ENCODE measurements around the gene APOC4.

The APOC4 gene

DNA sequence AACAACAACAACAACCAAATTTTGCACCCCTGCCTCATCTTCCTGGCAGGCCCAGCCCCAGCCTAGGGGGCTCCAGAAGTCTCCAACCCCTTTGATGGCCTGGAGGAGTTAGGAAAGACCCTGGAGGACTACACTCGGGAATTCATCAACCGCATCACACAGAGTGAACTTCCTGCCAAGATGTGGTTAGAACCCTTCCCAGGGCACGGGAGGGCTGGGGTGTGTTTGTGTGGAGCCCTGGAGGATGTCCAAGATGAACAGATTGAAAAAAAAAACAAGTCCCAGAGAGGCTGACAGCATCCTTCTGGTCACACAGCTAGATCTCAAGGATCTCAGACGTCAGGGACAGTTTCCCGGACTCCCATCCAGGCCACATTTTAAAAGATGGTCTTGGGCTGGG lies 14.3 kb upstream of the APOC4 start (continued):
- TF ChIP-seq ZNF169 (tag by site-specific recombination; IDR thresholded peaks at IDR 0.05), result no peak
- TF ChIP-seq GLIS1 (tag by site-specific recombination; IDR thresholded peaks at IDR 0.05), result no peak

DNA sequence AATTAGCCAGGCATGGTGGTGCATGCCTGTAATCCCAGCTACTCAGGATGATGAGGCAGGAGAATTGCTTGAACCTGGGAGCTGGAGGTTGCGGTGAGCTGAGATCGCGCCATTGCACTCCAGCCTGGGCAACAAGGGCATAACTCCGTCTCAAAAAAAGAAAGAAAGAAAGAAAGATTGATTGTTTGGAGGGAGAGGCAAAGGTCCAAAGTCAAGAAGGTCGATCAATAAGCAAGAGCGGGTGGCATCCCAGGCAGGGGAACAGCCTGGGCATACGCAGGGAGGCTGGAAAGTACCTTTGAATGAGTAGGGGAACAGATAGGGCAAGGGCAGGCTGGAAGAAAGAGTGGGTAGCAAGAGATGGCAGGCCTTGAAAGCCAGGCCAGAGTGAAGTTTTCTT lies 11.9 kb upstream of the APOC4 start:
- Histone ChIP-seq H3K36me3 (ENCODE audit: control insufficient read depth in 2 of 2, insufficient read depth in 1 of 2, low read length in 2 of 2) (no peaks in the 10 kb centered on the region), H3K4me1 (ENCODE audit: control insufficient read depth, insufficient read depth, low read length) (no peaks in the 10 kb centered on the region; the same call in 1 of the 2 replicates), H3K4me3 (ENCODE audit: low read depth, low read length) (no peak overlapping the region), H3K9me3 (ENCODE audit: control insufficient read depth, insufficient read depth, low read depth, low read length) (no peaks in the 10 kb centered on the region), H3K27ac (ENCODE audit: extremely low read depth, low read depth, low read length) (no peak overlapping the region)
- POLR2A ChIA-PET, result no interaction called here
- CTCF ChIA-PET, result interaction anchor here (1.0 to 1.2 kb wide), 3 partner anchors 15 to 25 kb away, joined by 3 to 4 read pairs (median 3); partner anchors contain the start of gene APOC1
- TF ChIP-seq ZSCAN5A (tag by site-specific recombination; IDR thresholded peaks at IDR 0.05) (no peak), RBAK (tag by site-specific recombination; IDR thresholded peaks at IDR 0.05) (no peak), OSR2 (tag by site-specific recombination; IDR thresholded peaks at IDR 0.05) (no peak), MYNN (tag by site-specific recombination; IDR thresholded peaks at IDR 0.05; ENCODE audit: borderline replicate concordance) (no peak), INSM2 (tag by site-specific recombination; IDR thresholded peaks at IDR 0.05) (no peak), PRDM2 (tag by site-specific recombination; IDR thresholded peaks at IDR 0.05; ENCODE audit: borderline replicate concordance) (no peak), PRDM1 (tag by site-specific recombination; IDR thresholded peaks at IDR 0.05) (no peak), ZNF16 (tag by site-specific recombination; IDR thresholded peaks at IDR 0.05; ENCODE audit: low read depth) (no peak), ZNF112 (tag by site-specific recombination; IDR thresholded peaks at IDR 0.05) (no peak), ZNF169 (tag by site-specific recombination; IDR thresholded peaks at IDR 0.05) (no peak), ZNF501 (tag by site-specific recombination; IDR thresholded peaks at IDR 0.05) (no peak), ZNF37A (tag by site-specific recombination; IDR thresholded peaks at IDR 0.05) (no peak), ZNF585B (tag by site-specific recombination; IDR thresholded peaks at IDR 0.05) (no peak), ZNF664 (tag by site-specific recombination; IDR thresholded peaks at IDR 0.05) (no peak), ZNF488 (tag by site-specific recombination; IDR thresholded peaks at IDR 0.05) (no peak)
- TF ChIP-seq, protein P1, sequence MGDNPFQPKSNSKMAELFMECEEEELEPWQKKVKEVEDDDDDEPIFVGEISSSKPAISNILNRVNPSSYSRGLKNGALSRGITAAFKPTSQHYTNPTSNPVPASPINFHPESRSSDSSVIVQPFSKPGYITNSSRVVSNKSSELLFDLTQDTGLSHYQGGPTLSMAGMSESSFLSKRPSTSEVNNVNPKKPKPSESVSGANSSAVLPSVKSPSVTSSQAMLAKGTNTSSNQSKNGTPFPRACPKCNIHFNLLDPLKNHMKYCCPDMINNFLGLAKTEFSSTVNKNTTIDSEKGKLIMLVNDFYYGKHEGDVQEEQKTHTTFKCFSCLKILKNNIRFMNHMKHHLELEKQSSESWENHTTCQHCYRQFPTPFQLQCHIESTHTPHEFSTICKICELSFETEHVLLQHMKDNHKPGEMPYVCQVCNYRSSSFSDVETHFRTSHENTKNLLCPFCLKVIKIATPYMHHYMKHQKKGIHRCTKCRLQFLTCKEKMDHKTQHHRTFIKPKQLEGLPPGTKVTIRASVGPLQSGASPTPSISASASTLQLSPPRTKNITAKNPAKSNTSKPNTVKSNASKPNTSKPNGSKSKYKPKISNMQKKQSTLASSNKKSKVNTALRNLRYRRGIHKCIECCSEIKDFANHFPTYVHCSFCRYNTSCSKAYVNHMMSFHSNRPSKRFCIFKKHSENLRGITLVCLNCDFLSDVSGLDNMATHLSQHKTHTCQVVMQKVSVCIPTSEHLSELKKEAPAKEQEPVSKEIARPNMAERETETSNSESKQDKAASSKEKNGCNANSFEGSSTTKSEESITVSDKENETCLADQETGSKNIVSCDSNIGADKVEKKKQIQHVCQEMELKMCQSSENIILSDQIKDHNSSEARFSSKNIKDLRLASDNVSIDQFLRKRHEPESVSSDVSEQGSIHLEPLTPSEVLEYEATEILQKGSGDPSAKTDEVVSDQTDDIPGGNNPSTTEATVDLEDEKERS (tag by site-specific recombination; IDR thresholded peaks at IDR 0.05), result no peak
- TF ChIP-seq, protein P2, sequence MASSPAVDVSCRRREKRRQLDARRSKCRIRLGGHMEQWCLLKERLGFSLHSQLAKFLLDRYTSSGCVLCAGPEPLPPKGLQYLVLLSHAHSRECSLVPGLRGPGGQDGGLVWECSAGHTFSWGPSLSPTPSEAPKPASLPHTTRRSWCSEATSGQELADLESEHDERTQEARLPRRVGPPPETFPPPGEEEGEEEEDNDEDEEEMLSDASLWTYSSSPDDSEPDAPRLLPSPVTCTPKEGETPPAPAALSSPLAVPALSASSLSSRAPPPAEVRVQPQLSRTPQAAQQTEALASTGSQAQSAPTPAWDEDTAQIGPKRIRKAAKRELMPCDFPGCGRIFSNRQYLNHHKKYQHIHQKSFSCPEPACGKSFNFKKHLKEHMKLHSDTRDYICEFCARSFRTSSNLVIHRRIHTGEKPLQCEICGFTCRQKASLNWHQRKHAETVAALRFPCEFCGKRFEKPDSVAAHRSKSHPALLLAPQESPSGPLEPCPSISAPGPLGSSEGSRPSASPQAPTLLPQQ (tag by site-specific recombination; IDR thresholded peaks at IDR 0.05), result no peak
